Caki2 (cell line): ENCODE results near the gene TSEN15. TPM values are rescaled to one million over a fixed set of nuclear protein-coding genes. Genes with fewer than 3 reads are reported as not detected.

ENCODE experiments used
- DNase-seq: peaks from one replicate; pipeline ENCODE4 v3.0.0-alpha.2; 2015; ENCODE audit warnings: low read depth
- in situ Hi-C: cut with HindIII; loops from 2 replicates; pipeline ENCODE4 v1.10.0; 2016; ENCODE audit warnings: low sequenced_read_pairs, low pct_unique_long_range_greater_than_20kb, mixed read lengths
- total RNA-seq: library from RNA; depleted of rRNA; stranded (reverse); fragments of >200 nt; shearing (Covaris generic); gene quantifications from 2 replicates; pipeline ENCODE4 v1.2.3, GENCODE V29; 2014; ENCODE audit warnings: low replicate concordance; rRNA removed

TSEN15 gene
- 41.1 and 52.3 TPM in 2 replicates for total RNA-seq

- peak; percentile 79 for DNase-seq
- in situ Hi-C loops, result no loop called here
These were observed at the start of gene TSEN15 for GRCh38 chr1:184051485-184052193. Gene TSEN15, plus strand, starts transcription at chr1:184051730. Its CDS starts 26 bp downstream, at chr1:184051756.

GRCh38 chr1:184002071-184002470 is 49.5 kb upstream of the TSEN15 start:
- in situ Hi-C loops, result no loop called here
- peak; percentile 50 for DNase-seq

GRCh38 chr1:184004935-184005334 is 46.6 kb upstream of the TSEN15 start:
- in situ Hi-C loops, result no loop called here
- no peak for DNase-seq

DNA sequence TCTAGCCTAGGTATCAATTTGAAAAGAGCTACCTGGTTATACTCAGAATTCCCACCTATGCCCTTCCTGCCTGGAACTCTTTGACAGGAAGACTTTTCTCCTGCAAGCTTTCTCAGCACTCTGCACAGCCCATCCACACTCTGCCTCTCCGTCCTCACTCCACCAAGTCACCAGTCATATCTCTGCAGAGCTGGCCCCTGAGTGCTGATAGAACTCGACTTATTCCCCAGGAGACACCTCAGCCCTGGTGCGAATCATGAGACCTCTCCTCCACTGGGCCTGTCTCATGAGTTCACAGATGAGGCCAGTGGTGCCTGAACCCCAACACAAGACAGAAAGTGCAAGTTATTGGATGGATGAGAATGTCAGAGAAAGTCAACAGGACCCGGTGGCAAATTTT is 46.0 kb upstream of the TSEN15 start:
- DNase-seq, result no peak
- in situ Hi-C loops, result no loop called here

- in situ Hi-C loops, result no loop called here
- DNase-seq, result no peak
These were observed 40.7 kb upstream of the TSEN15 start for GRCh38 chr1:184010788-184011187.

DNA sequence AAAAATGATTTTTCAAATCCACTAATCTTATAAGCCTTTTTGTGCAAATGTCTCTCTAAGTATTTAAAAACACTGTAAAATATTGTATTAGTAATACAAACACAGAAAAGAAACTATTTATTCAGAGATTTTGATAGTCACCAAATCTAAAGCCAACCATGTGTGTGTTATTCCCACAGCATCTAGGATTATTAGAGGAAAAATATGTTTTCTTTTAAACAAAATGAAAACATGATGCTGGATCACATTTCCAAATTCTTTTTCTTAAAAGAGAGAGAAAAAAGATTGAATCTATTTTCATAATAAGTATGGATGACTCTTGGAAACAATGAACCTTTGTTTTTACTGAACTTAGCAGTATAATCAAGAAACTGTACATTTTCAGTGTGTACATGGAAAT is 39.3 kb upstream of the TSEN15 start:
- in situ Hi-C loops, result no loop called here
- no peak for DNase-seq

DNA sequence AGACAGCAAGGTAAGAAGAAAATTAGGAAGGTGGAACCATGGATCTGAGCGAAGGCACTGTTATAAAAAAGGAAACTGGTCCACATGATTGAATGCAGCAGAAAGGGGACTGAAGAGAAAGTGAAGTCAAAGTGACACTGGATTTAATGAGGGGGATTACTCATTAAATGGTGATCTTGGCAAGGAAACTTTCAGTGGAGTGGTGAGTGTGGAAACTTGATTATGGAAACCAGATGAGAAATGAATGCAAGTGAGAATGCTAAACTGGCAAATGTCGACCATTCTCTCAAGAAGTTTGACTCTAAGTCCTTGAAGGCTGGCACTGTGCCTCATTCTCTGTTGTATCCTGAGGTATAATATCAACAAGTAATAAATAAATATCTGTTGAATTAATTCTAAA is 37.3 kb upstream of the TSEN15 start:
- in situ Hi-C loops, result no loop called here

GRCh38 chr1:184016169-184016568 is 35.4 kb upstream of the TSEN15 start:
- in situ Hi-C loops, result no loop called here
- DNase-seq, result no peak

More for the DNA sequence above, 37.3 kb upstream of the TSEN15 start:
- no peak for DNase-seq

GRCh38 chr1:184017306-184017705 is 34.2 kb upstream of the TSEN15 start:
- in situ Hi-C loops, result no loop called here
- no peak for DNase-seq

GRCh38 chr1:184018622-184019021 is 32.9 kb upstream of the TSEN15 start:
- no peak for DNase-seq
- in situ Hi-C loops, result no loop called here

- in situ Hi-C loops, result no loop called here
- no peak for DNase-seq
These were observed 32.5 kb upstream of the TSEN15 start for GRCh38 chr1:184019069-184019468.

GRCh38 chr1:184019506-184019905 is 32.0 kb upstream of the TSEN15 start:
- in situ Hi-C loops, result no loop called here
- DNase-seq, result no peak

DNA sequence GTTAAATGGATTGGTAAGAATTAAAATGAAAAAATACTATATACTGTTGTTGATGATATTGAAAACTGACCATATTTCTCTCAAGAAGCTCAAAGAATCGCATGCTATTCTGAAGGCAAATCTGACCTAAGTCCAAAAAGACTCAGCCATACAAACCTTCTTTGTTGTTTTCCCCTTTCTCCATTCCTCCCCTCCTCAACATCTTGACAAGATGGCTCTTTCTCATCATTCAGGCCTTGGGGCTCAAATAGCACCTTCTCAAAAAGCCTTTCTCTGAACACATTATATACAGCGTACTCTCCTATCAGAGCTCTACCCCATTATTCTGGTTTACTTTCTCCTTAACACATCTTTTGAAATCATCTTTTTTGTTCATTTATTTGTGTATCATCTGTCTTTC is 31.2 kb upstream of the TSEN15 start:
- in situ Hi-C loops, result no loop called here
- DNase-seq, result no peak

DNA sequence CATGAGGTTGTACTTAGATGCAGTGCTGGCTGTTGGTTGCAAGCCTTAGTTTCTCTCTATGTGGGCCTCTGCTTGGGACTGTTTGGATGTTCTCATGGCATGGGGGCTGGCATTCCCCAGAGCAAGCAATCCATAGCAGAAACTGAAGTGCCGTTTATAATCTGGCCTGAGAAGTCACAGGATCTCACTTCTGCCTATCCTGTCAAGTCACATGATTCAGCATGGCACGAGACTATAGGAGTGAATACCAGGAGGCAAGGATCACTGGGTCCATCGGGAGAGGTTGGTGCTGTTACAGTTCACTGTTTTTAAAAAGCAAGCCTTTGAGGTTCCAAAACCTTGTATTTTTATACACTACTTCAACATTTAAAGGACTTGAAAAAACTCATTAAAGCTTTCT is 30.7 kb upstream of the TSEN15 start:
- in situ Hi-C loops, result no loop called here
- DNase-seq, result no peak

DNA sequence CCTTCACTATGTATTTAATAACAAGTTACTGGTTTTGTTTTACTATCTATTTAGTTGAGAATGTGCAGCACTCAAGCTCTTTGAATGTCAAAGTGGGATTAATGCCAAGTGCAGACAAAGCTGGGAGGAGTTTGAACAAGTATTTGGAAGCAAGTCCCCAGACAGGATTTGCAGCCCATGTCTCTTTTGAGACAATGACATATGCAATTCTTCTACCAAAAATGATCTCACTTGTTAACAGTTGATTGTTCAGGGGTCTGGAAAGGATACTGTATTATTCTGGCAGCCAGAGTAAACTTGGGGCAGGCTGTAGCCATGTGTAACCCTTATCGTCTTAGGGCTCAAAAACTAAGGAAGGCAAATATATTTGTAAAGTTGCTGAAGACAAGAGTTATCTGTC is 29.8 kb upstream of the TSEN15 start:
- in situ Hi-C loops, result no loop called here
- no peak for DNase-seq

GRCh38 chr1:184022668-184023067 is 28.9 kb upstream of the TSEN15 start:
- no peak for DNase-seq
- in situ Hi-C loops, result no loop called here

GRCh38 chr1:184023171-184023570 is 28.4 kb upstream of the TSEN15 start:
- DNase-seq, result no peak
- in situ Hi-C loops, result no loop called here

DNA sequence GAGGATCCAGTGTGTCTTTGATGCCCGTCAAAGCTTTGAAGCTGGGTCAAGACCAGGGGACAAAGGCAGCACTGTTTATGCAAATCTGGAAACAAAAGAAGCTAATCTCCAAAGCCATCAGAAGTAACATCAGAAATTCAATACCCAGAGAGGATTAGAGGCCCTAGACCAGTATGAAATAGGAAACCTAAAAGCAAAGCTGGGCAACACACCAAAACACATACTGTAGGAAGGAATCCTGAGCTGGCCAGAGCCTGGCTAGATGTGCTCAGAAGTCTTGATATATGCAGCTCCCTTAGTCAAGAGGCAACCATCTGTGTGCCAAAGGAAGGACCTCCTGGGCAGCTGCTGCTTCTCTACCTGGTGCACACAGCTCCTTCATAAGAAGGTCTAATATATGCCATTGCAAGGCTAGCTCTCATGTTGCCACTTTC is 26.3 kb upstream of the TSEN15 start:
- in situ Hi-C loops, result no loop called here
- DNase-seq, result no peak

GRCh38 chr1:184027826-184028695 is 23.5 kb upstream of the TSEN15 start:
- in situ Hi-C loops, result no loop called here

More at GRCh38 chr1:184027826-184028695, 23.5 kb upstream of the TSEN15 start:
- DNase-seq, result no peak
